Ovary (tissue), 3 donors: Measurements from ENCODE around the gene CNN3.

Experiments
- CTCF ChIP-seq, 3 donors: fragments of 450-650 bp in 2 of 3; fragments of 200-600 bp in 1 of 3; IDR thresholded peaks; one replicate each; pipeline versions ENCODE4 v1.5.1 to v1.8.0; 2016 to 2022; ENCODE audit warnings: antibody characterized with exemption in 3 of 3, mild to moderate bottlenecking in 1 of 3
- POLR2A ChIP-seq: fragments of 450-650 bp; IDR thresholded peaks from one replicate; pipeline ENCODE4 v1.6.1; 2017; ENCODE audit warnings: antibody characterized with exemption, mild to moderate bottlenecking, moderate library complexity
- donor health status: DM: no; HTN: no; CAD: no.

GRCh38 chr1:94903280-94904009 lies 23.5 kb downstream of the CNN3 start:
- TF ChIP-seq CTCF (IDR thresholded peaks at IDR 0.05), result no peak
- no peak for TF ChIP-seq POLR2A
